Mesodermal cell (in vitro differentiated cells): Measurements from ENCODE around the gene RRBP1.

ENCODE experiments used
- H3K27ac ChIP-seq: 2 replicates; pipeline ENCODE4 v1.7.0; 2013; ENCODE audit warnings: mild to moderate bottlenecking, low read depth, low read length, moderate library complexity; ENCODE audit not compliant: severe bottlenecking
- H3K36me3 ChIP-seq: 2 replicates; pipeline ENCODE4 v1.7.1; 2013; ENCODE audit warnings: mild to moderate bottlenecking, low read length, moderate library complexity; ENCODE audit not compliant: control insufficient read depth, insufficient read depth
- H3K4me1 ChIP-seq: one replicate; pipeline ENCODE4 v1.7.1; 2013; ENCODE audit warnings: mild to moderate bottlenecking, low read length; ENCODE audit not compliant: insufficient read depth, control insufficient read depth, poor library complexity, severe bottlenecking
- H3K4me3 ChIP-seq: 2 replicates; pipeline ENCODE4 v1.7.0; 2013; ENCODE audit warnings: low read length, control low read depth, mild to moderate bottlenecking; ENCODE audit not compliant: insufficient read depth, poor library complexity, severe bottlenecking; ENCODE audit errors: extremely low read depth
- H3K9me3 ChIP-seq: 2 replicates; pipeline ENCODE4 v1.7.1; 2013; ENCODE audit warnings: mild to moderate bottlenecking, low read length, moderate library complexity; ENCODE audit not compliant: control insufficient read depth
- WGBS, 2 experiments: methylation state at CpG; one replicate each; pipeline ENCODE4 v1.1.5; 2013; ENCODE audit warnings: missing lambda C conversion rate in 2 of 2; ENCODE audit not compliant: insufficient coverage in 2 of 2; 5-methylcytosine and 5-hydroxymethylcytosine counted together

The RRBP1 gene

GRCh38 chr20:17617212-17617867 is 64.7 kb downstream of the RRBP1 start:
- H3K4me3 ChIP-seq, result no peak overlapping the region
- peaks cover 82% of the 10 kb centered on the region for H3K36me3 ChIP-seq
- H3K27ac ChIP-seq, result no peak overlapping the region
- H3K4me1 ChIP-seq, result peaks cover 3% of the 10 kb centered on the region
- no peaks in the 10 kb centered on the region for H3K9me3 ChIP-seq
- 82 to 84% methylated on average over 14 to 15 of the region's 15 CpGs for WGBS, 2 experiments

- Histone ChIP-seq H3K4me1 (peaks cover 3% of the 10 kb centered on the region), H3K36me3 (peaks cover 80% of the 10 kb centered on the region), H3K27ac (no peak overlapping the region), H3K9me3 (no peaks in the 10 kb centered on the region), H3K4me3 (no peak overlapping the region)
- WGBS, 2 experiments, result 93 to 97% methylated on average over 14 to 16 of the region's 22 CpGs
Observed at GRCh38 chr20:17616480-17617211, 65.4 kb downstream of the RRBP1 start.

GRCh38 chr20:17615645-17616479 is 66.2 kb downstream of the RRBP1 start:
- Histone ChIP-seq H3K4me1 (peaks cover 3% of the 10 kb centered on the region), H3K9me3 (no peaks in the 10 kb centered on the region), H3K36me3 (peaks cover 74% of the 10 kb centered on the region), H3K4me3 (no peak overlapping the region), H3K27ac (no peak overlapping the region)
- 84 to 97% methylated on average over 12 to 21 of the region's 22 CpGs for WGBS, 2 experiments

GRCh38 chr20:17614812-17615644 is 67.0 kb downstream of the RRBP1 start:
- no peak overlapping the region for H3K27ac ChIP-seq
- 93 to 94% methylated on average over 29 to 31 of the region's 32 CpGs for WGBS, 2 experiments
- H3K4me3 ChIP-seq, result no peak overlapping the region
- peaks cover 71% of the 10 kb centered on the region for H3K36me3 ChIP-seq
- H3K4me1 ChIP-seq, result peaks cover 3% of the 10 kb centered on the region
- H3K9me3 ChIP-seq, result no peaks in the 10 kb centered on the region

GRCh38 chr20:17614176-17614811 is 67.7 kb downstream of the RRBP1 start:
- 81 to 86% methylated on average over 18 to 19 of the region's 20 CpGs for WGBS, 2 experiments
- no peak overlapping the region for H3K4me3 ChIP-seq
- peak overlapping the region; percentile 10 for H3K27ac ChIP-seq
- H3K4me1 ChIP-seq, result peaks cover 3% of the 10 kb centered on the region
- peaks cover 65% of the 10 kb centered on the region for H3K36me3 ChIP-seq
- no peaks in the 10 kb centered on the region for H3K9me3 ChIP-seq

- 88 to 90% methylated on average over 37 to 40 of the region's 40 CpGs for WGBS, 2 experiments
- H3K4me3 ChIP-seq, result no peak overlapping the region
- H3K27ac ChIP-seq, result peak overlapping the region; percentile 10
- H3K36me3 ChIP-seq, result peaks cover 66% of the 10 kb centered on the region
- H3K9me3 ChIP-seq, result no peaks in the 10 kb centered on the region
- peaks cover 3% of the 10 kb centered on the region for H3K4me1 ChIP-seq
Observed at GRCh38 chr20:17613328-17614175, 68.5 kb downstream of the RRBP1 start.

GRCh38 chr20:17612992-17613327 is 69.1 kb downstream of the RRBP1 start:
- H3K4me3 ChIP-seq, result no peak overlapping the region
- H3K4me1 ChIP-seq, result peaks cover 3% of the 10 kb centered on the region
- 94 to 95% methylated on average over 7 of the region's 7 CpGs for WGBS, 2 experiments
- peak overlapping the region; percentile 66 for H3K27ac ChIP-seq
- H3K9me3 ChIP-seq, result no peaks in the 10 kb centered on the region
- H3K36me3 ChIP-seq, result peaks cover 65% of the 10 kb centered on the region

- H3K36me3 ChIP-seq, result peaks cover 65% of the 10 kb centered on the region
- 90 to 93% methylated on average over 14 to 15 of the region's 16 CpGs for WGBS, 2 experiments
- peak overlapping the region; percentile 66 for H3K27ac ChIP-seq
- H3K4me1 ChIP-seq, result peaks cover 3% of the 10 kb centered on the region
- no peaks in the 10 kb centered on the region for H3K9me3 ChIP-seq
- no peak overlapping the region for H3K4me3 ChIP-seq
Observed at GRCh38 chr20:17612287-17612991, 69.6 kb downstream of the RRBP1 start.
